B cell (primary cell): Measurements from ENCODE around the gene PLEKHH3.

Experiments
- CTCF ChIP-seq: fragments of 200-600 bp; IDR thresholded peaks from one replicate; pipeline ENCODE4 v1.8.0; 2022; ENCODE audit warnings: antibody characterized with exemption, mild to moderate bottlenecking
- EZH2 ChIP-seq: IDR thresholded peaks from 2 replicates; pipeline ENCODE4 v1.6.1; 2012; ENCODE audit warnings: borderline replicate concordance, low read depth, mild to moderate bottlenecking, moderate library complexity, low read length; ENCODE audit not compliant: insufficient read depth, poor library complexity, severe bottlenecking

- TF ChIP-seq CTCF (no peak), EZH2 (no peak)
Observed at GRCh38 chr17:42708588-42708987, 31.8 kb upstream of the PLEKHH3 start.
